Parathyroid adenoma (tissue), 2 donors: ENCODE measurements around the gene MEIG1.
"Not testable (repeated sequence)": the region's sequence is repeated elsewhere in the genome, so short reads cannot be mapped to it uniquely, and the experiment has no call there.

Source experiments
- H2AFZ ChIP-seq: fragments of 300-600 bp; sonication (generic); one replicate; pipeline ENCODE4 v1.7.0; 2017; ENCODE audit warnings: antibody characterized with exemption, mild to moderate bottlenecking
- H3K27ac ChIP-seq: fragments of 300-600 bp; sonication (generic); one replicate; pipeline ENCODE4 v1.7.0; 2017
- H3K27me3 ChIP-seq: fragments of 300-600 bp; sonication (generic); one replicate; pipeline ENCODE4 v1.7.0; 2017; ENCODE audit warnings: low read length; ENCODE audit not compliant: control insufficient read depth, insufficient read depth
- H3K36me3 ChIP-seq: fragments of 300-600 bp; sonication (generic); one replicate; pipeline ENCODE4 v1.7.0; 2017; ENCODE audit warnings: low read length; ENCODE audit not compliant: control insufficient read depth, insufficient read depth
- H3K4me1 ChIP-seq: fragments of 300-600 bp; sonication (generic); one replicate; pipeline ENCODE4 v1.7.0; 2017; ENCODE audit warnings: control low read depth
- H3K4me2 ChIP-seq: fragments of 300-600 bp; sonication (generic); one replicate; pipeline ENCODE4 v1.7.0; 2017; ENCODE audit warnings: low read length
- H3K4me3 ChIP-seq: fragments of 300-600 bp; sonication (generic); one replicate; pipeline ENCODE4 v1.7.0; 2017; ENCODE audit warnings: low read depth, low read length
- H3K79me2 ChIP-seq: fragments of 300-600 bp; sonication (generic); one replicate; pipeline ENCODE4 v1.7.0; 2017; ENCODE audit warnings: control low read depth
- H3K9ac ChIP-seq: fragments of 300-600 bp; sonication (generic); one replicate; pipeline ENCODE4 v1.7.0; 2017; ENCODE audit warnings: mild to moderate bottlenecking
- H3K9me3 ChIP-seq: fragments of 300-600 bp; sonication (generic); one replicate; pipeline ENCODE4 v1.7.0; 2017; ENCODE audit warnings: low read length; ENCODE audit not compliant: control insufficient read depth
- TF ChIP-seq, protein P1 (sequence below): fragments of 300-600 bp; sonication (generic); IDR thresholded peaks from one replicate; pipeline ENCODE4 v1.7.0; 2017; ENCODE audit warnings: antibody characterized with exemption, mild to moderate bottlenecking
- donor health status: primary hyperparathyroidism.

The MEIG1 gene

DNA sequence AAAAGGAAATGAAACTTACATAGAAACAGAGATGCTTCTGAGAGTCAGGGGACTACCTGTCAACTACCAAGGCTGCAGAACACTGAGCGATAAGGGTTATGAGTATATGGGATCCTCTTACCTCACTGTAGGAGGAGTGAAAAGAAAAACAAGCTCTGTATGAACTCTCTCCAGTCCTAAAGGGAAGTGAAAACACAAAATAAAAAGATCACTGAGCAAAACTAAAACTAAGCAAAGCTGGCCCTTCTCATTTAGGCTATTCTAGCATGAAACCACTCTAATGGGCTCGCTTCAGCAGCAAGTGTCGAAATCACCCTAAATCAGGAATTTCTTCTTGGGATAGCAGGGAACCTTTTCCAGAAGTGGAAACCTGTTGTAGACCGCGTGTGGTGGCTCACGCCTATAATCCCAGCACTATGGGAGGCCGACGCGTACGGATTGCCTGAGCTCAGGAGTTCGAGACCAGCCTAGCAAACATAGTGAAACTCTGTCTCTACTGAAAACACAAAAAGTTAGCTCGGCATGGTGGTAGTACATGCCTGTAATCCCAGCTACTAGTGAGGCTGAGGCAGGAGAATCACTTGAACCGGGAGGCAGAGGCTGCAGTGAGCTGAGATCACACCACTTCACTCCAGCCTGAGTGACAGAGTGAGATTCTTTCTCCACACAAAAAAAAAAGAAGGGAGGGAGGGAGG lies 32.3 kb upstream of the MEIG1 start:
- Histone ChIP-seq H3K4me2 (no peak overlapping the region), H3K79me2 (no peaks in the 10 kb centered on the region), H3K36me3 (no peaks in the 10 kb centered on the region), H3K4me3 (no peak overlapping the region), H3K27me3 (no peaks in the 10 kb centered on the region), H3K9ac (no peak overlapping the region), H3K4me1 (no peaks in the 10 kb centered on the region), H3K9me3 (no peaks in the 10 kb centered on the region), H2AFZ (no peak overlapping the region), H3K27ac (no peak overlapping the region)
- TF ChIP-seq, protein P1, sequence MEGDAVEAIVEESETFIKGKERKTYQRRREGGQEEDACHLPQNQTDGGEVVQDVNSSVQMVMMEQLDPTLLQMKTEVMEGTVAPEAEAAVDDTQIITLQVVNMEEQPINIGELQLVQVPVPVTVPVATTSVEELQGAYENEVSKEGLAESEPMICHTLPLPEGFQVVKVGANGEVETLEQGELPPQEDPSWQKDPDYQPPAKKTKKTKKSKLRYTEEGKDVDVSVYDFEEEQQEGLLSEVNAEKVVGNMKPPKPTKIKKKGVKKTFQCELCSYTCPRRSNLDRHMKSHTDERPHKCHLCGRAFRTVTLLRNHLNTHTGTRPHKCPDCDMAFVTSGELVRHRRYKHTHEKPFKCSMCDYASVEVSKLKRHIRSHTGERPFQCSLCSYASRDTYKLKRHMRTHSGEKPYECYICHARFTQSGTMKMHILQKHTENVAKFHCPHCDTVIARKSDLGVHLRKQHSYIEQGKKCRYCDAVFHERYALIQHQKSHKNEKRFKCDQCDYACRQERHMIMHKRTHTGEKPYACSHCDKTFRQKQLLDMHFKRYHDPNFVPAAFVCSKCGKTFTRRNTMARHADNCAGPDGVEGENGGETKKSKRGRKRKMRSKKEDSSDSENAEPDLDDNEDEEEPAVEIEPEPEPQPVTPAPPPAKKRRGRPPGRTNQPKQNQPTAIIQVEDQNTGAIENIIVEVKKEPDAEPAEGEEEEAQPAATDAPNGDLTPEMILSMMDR = no peak

DNA sequence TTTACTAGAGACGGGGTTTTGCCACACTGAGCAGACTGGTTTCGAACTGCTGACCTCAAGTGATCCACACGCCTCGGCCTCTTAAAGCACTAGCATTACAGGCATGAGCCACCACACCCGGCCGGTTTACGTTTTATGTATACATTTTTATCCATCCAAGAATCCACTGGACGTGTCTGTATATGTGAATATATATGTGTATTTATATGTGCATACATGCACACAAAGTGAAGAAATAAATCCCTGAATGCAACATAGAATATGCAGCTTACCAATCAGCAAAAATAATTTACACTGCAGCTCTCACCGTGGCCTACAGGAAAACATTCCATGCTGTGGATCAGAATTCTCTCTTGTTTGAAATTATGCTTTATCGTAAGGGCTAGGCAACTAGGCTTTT lies 28.6 kb upstream of the MEIG1 start:
- Histone ChIP-seq H3K4me3 (no peak overlapping the region), H3K9me3 (no peaks in the 10 kb centered on the region), H3K27ac (no peak overlapping the region), H3K9ac (no peak overlapping the region), H3K79me2 (no peaks in the 10 kb centered on the region), H3K27me3 (no peaks in the 10 kb centered on the region), H3K36me3 (no peaks in the 10 kb centered on the region), H2AFZ (no peak overlapping the region), H3K4me1 (no peaks in the 10 kb centered on the region), H3K4me2 (no peak overlapping the region)
- TF ChIP-seq, protein P1 = no peak

DNA sequence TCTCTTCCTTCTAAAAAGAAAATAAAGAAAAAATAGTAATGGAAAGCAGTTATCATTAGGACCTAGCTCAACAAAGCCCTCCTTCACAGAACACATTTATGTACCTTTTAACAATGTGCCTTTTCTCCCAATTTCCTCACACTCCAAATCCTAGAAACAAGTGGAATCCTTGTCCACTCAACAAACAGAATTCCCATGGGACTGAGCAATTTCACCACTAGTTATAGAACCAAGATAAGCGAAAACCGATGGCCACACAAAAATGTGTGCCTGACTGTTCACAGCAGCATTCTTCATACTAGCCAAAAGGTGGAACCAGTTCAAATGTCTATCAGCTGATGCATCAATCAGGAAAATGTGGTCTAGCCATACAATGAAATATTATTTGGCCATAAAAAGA lies 22.6 kb upstream of the MEIG1 start:
- H3K27me3 ChIP-seq = no peaks in the 10 kb centered on the region
- H3K4me2 ChIP-seq = no peak overlapping the region
- H3K4me3 ChIP-seq = no peak overlapping the region
- H3K4me1 ChIP-seq = no peaks in the 10 kb centered on the region
- no peaks in the 10 kb centered on the region for H3K36me3 ChIP-seq
- H3K79me2 ChIP-seq = no peaks in the 10 kb centered on the region
- TF ChIP-seq, protein P1 = no peak
- H3K27ac ChIP-seq = no peak overlapping the region
- H2AFZ ChIP-seq = no peak overlapping the region
- no peaks in the 10 kb centered on the region for H3K9me3 ChIP-seq
- H3K9ac ChIP-seq = no peak overlapping the region

DNA sequence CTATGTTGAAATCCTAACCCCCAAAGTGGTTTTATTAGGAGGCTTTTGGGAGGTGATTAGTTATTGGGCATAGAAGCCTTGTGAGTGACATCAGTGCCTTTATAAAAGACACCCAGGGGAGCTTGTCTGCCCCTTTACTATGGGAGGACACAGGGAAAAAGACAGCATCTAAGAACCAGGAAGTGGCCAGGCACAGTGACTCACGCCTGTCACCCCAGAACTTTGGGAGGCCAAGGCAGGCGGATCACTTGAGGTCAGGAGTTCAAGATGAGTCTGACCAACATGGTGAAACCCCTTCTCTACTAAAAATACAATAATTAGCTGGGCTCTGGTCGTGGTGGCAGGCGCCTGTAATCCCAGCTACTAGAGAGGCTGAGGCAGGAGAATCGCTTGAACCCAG lies 20.2 kb upstream of the MEIG1 start:
- not testable (repeated sequence) for H3K79me2 ChIP-seq, H2AFZ ChIP-seq, H3K36me3 ChIP-seq, H3K9ac ChIP-seq, H3K4me2 ChIP-seq, H3K27ac ChIP-seq, H3K9me3 ChIP-seq, H3K4me3 ChIP-seq, H3K27me3 ChIP-seq, H3K4me1 ChIP-seq

DNA sequence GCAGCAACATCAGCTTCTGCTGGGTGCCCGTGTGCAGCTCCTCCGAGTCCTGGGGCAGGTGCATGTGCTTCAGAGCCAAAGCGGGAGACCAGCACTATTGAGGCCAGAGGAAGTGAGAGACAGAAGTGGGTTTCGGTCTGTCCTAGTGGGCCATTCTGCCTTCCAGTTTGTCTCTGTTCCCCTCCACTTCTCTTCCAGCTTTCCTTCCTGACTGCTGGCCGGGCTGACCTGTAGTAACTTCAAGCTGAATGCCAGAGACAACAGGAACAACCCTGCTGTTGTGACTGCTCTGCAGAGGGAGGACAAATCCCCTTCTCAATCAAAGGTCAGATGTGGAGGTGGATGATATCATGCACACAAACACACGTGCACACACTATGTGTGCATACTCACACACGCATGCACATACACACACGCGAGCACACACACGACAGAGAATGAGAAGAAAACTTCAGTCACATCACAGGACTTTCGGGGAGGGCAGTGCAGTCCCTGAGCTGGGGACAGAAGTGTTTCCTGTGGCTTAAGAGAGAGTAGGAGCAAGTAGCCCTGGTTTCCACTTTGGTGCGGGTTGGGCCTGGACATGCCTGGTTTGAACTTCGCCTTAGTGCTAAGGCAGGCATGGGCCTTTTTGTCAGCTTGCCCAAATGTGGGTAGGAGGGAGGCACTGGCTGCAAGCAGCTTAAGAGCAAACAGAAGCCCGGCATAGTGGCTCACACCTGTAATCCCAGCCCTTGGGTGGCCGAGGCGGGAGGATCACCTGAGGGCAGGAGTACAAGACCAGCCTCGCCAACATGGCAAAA lies 16.8 kb upstream of the MEIG1 start:
- not testable (repeated sequence) for H3K27me3 ChIP-seq, H3K79me2 ChIP-seq

GRCh38 chr10:14942950-14943338 lies 16.2 kb upstream of the MEIG1 start:
- H3K4me3 ChIP-seq, H3K4me2 ChIP-seq, H3K36me3 ChIP-seq, H3K9me3 ChIP-seq, H3K27me3 ChIP-seq, H3K79me2 ChIP-seq, H3K27ac ChIP-seq, H3K9ac ChIP-seq, H3K4me1 ChIP-seq, H2AFZ ChIP-seq: not testable (repeated sequence)

More for the DNA sequence above, 16.8 kb upstream of the MEIG1 start:
- H3K4me2 ChIP-seq, H3K4me1 ChIP-seq, H3K9ac ChIP-seq, H2AFZ ChIP-seq, H3K4me3 ChIP-seq, H3K27ac ChIP-seq, H3K9me3 ChIP-seq, H3K36me3 ChIP-seq: not testable (repeated sequence)
